Ishikawa (cell line): Measurements from ENCODE around the gene SPOCK1.

ENCODE experiments used
- CREB1 ChIP-seq: IDR thresholded peaks from 2 replicates; pipeline ENCODE4 v1.6.1; 2012; ENCODE audit warnings: low read depth
- EP300 ChIP-seq: IDR thresholded peaks from 2 replicates; pipeline ENCODE4 v1.6.1; 2012; ENCODE audit warnings: borderline replicate concordance
- REST ChIP-seq: IDR thresholded peaks from 2 replicates; pipeline ENCODE4 v1.6.1; 2012; ENCODE audit warnings: low read depth, mild to moderate bottlenecking
- TAF1 ChIP-seq: IDR thresholded peaks from 2 replicates; pipeline ENCODE4 v1.6.1; 2012; ENCODE audit warnings: low read depth, mild to moderate bottlenecking
- TCF12 ChIP-seq: IDR thresholded peaks from 2 replicates; pipeline ENCODE4 v1.6.1; 2012; ENCODE audit warnings: low read depth

DNA sequence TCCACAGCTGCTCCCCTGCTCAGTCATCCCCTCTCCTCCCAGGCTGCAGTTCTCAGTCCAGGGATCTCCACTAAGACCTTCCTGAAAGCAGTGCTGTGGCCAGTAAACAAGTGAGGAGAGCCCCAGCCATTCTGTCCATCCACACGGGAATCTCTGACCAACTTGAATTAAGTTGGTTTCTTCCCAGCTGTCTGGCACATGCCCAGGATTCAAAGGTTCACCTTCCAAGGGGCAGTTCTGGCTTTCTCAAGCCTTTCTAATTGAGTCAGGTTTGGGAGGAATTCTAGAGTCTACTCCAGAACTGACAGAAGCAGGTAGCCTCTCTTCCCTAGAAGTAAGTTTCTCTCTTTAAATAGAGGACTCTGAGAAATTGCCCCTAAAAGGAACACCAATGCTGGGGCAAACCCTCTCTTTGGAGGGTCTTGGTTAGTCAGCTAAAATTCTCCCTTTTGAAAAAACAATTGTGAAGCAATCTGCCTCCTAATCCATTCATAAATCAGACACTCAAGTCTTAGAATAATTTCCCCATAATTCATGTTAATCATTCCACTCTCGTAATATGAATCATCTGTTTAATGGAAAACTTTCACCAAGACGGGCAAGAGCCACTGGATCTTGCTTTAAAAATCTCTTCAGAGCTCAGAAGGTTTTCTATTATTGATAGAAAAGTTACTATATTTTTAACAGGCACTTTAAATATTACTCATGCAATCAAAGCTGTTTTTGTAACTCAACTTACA, 133.8 kb downstream of the SPOCK1 start:
- no peak for TF ChIP-seq CREB1
- no peak for TF ChIP-seq REST
- TF ChIP-seq EP300 = no peak
- no peak for TF ChIP-seq TAF1
- no peak for TF ChIP-seq TCF12
